GM18907 (cell line): ENCODE data around the gene B3GNT9.
A peak's percentile ranks its signal among the peaks of the same experiment; 100 is the strongest.

Experiments used
- ATAC-seq: cut with Tn5 transposase; IDR thresholded peaks from one replicate; pipeline ENCODE4 v1.9.1; 2021; ENCODE audit warnings: mild to moderate bottlenecking, moderate library complexity; ENCODE audit not compliant: unreplicated experiment

The B3GNT9 gene

GRCh38 chr16:67116388-67117311 is 34.1 kb downstream of the B3GNT9 start:
- no peak for ATAC-seq

GRCh38 chr16:67115639-67116038 is 35.2 kb downstream of the B3GNT9 start:
- ATAC-seq, result no peak

GRCh38 chr16:67114793-67115192 is 36.0 kb downstream of the B3GNT9 start:
- ATAC-seq, result no peak

- ATAC-seq, result no peak
These were observed 38.0 kb downstream of the B3GNT9 start for GRCh38 chr16:67112591-67113399.

GRCh38 chr16:67111951-67112444 is 38.8 kb downstream of the B3GNT9 start:
- ATAC-seq, result no peak

- peak; percentile 85 for ATAC-seq
These were observed 41.2 kb downstream of the B3GNT9 start, which contains the start of gene PHAF1 for GRCh38 chr16:67109407-67110135. TSS of gene PHAF1 (plus strand) at chr16:67109941. CDS start at chr16:67110176, 235 bp downstream.

GRCh38 chr16:67108931-67109406 is 41.8 kb downstream of the B3GNT9 start:
- ATAC-seq, result no peak

- ATAC-seq, result no peak
These were observed 42.3 kb downstream of the B3GNT9 start for GRCh38 chr16:67108489-67108888.

- ATAC-seq, result no peak
These were observed 44.9 kb downstream of the B3GNT9 start for GRCh38 chr16:67105881-67106280.

GRCh38 chr16:67105246-67105645 is 45.6 kb downstream of the B3GNT9 start:
- ATAC-seq, result no peak

- ATAC-seq, result no peak
These were observed 46.0 kb downstream of the B3GNT9 start for GRCh38 chr16:67104845-67105244.

GRCh38 chr16:67104061-67104460 is 46.7 kb downstream of the B3GNT9 start:
- no peak for ATAC-seq

GRCh38 chr16:67101311-67102082 is 49.3 kb downstream of the B3GNT9 start:
- ATAC-seq, result no peak

GRCh38 chr16:67100569-67101310 is 50.1 kb downstream of the B3GNT9 start:
- no peak for ATAC-seq

- no peak for ATAC-seq
These were observed 52.2 kb downstream of the B3GNT9 start for GRCh38 chr16:67098599-67098998.
